Measurements from ENCODE around the gene PTPN14.
"Not testable (repeated sequence)": the region's sequence is repeated elsewhere in the genome, so short reads cannot be mapped to it uniquely, and the experiment has no call there.

The PTPN14 gene

DNA sequence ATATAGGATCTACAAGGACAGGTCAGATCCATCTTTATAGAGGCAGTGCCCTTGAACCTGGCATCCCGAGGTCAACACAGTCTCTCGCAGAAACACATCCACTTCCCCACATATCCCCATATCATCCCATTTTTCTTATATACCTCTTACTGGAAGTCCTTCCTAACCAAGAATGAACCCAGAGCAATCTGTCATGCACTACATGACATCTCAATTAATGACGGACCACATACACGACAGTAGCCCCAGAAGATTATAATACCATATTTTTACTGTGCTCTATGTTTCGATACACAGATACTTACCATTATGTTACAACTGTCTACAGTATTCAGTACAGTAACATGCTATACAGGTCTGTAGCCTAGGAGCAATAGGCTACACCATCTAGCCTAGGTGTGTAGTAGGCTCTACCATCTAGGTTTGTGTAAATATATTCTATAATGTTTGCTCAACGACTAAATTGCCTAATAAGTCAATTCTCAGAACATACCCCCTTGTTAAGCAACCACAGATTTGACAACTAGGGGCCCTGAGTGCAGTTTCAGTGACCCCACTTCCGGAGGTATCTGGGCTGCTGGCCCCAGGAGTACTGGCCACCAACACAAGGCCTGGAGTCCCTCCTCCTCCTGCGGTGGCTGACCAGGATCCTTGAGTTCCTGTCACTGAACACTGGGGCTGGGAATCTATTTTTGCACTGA is 28.1 kb downstream of the PTPN14 start:
- no peaks in the 10 kb centered on the region for H3K9me3 Mint-ChIP-seq
- no peaks in the 10 kb centered on the region for H3K36me3 Mint-ChIP-seq (ENCODE audit: low read depth)
- no peak overlapping the region for H3K27ac Mint-ChIP-seq
- TF ChIP-seq, protein P1, sequence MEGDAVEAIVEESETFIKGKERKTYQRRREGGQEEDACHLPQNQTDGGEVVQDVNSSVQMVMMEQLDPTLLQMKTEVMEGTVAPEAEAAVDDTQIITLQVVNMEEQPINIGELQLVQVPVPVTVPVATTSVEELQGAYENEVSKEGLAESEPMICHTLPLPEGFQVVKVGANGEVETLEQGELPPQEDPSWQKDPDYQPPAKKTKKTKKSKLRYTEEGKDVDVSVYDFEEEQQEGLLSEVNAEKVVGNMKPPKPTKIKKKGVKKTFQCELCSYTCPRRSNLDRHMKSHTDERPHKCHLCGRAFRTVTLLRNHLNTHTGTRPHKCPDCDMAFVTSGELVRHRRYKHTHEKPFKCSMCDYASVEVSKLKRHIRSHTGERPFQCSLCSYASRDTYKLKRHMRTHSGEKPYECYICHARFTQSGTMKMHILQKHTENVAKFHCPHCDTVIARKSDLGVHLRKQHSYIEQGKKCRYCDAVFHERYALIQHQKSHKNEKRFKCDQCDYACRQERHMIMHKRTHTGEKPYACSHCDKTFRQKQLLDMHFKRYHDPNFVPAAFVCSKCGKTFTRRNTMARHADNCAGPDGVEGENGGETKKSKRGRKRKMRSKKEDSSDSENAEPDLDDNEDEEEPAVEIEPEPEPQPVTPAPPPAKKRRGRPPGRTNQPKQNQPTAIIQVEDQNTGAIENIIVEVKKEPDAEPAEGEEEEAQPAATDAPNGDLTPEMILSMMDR (IDR thresholded peaks at IDR 0.05; ENCODE audit: unreplicated experiment in 3 of 3) = no peak
- H3K27me3 Mint-ChIP-seq (ENCODE audit: low read depth) = peaks cover 3% of the 10 kb centered on the region
- H3K4me3 Mint-ChIP-seq = no peak overlapping the region
- H3K4me1 Mint-ChIP-seq = peaks cover 18% of the 10 kb centered on the region

DNA sequence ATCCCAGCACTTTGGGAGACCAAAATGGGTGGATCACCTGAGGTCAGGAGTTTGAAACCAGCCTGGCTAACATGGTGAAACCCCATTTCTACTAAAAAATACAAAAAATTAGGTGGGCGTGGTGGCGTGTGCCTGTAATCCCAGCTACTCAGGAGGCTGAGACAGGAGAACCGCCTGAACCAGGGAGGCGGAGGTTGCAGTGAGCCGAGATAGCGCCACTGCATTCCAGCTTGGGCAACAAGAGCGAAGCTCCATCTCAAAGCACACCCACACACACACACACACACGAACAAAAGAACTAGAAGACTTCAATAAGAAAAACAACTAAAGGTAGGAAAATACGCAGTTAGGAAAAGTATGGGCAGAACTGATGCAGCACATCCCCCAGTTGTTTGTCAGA is 29.9 kb downstream of the PTPN14 start:
- Mint-ChIP-seq H3K27ac (peak overlapping the region in 1 of 3 experiments; percentile 86), H3K4me1 (peaks cover 18% of the 10 kb centered on the region)
- H3K36me3 Mint-ChIP-seq (ENCODE audit: low read depth); H3K9me3 Mint-ChIP-seq; H3K27me3 Mint-ChIP-seq (ENCODE audit: low read depth); H3K4me3 Mint-ChIP-seq: not testable (repeated sequence)

DNA sequence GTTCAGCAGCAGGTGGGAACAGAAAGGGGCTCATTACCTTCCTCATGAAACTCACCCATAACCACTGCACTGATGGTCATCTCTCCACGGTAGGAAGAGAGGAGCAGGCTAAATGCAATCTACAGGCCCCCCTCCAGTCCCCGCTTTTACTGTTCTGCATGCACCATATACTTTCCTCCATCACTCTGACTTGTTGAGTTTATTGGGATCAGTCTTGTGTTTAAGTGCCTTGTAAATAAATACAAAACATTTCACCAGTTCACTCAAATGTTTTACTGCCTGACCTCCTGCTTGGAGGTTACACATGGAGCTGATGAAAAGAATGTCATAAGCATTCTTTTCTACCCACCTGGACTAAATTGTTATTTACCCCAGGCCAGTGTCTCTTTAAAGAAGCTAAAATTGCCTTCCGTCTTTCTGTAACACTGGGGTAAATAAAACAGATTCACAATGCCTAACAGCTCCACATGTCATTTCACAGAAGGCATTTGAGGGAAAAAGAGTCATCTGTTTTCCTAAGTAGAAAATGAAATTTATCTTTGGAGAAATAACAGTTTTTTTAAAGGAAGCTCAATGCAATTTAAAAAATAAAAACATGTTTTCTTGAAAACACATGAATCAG is 30.7 kb downstream of the PTPN14 start:
- peak overlapping the region in 1 of 3 experiments; percentile 86 for H3K27ac Mint-ChIP-seq
- H3K36me3 Mint-ChIP-seq (ENCODE audit: low read depth) = no peaks in the 10 kb centered on the region
- H3K9me3 Mint-ChIP-seq = no peaks in the 10 kb centered on the region
- TF ChIP-seq, protein P1 (IDR thresholded peaks at IDR 0.05; ENCODE audit: unreplicated experiment in 3 of 3) = no peak
- no peak overlapping the region for H3K4me3 Mint-ChIP-seq
- H3K27me3 Mint-ChIP-seq (ENCODE audit: low read depth) = peaks cover 5% of the 10 kb centered on the region
- peaks cover 17% of the 10 kb centered on the region for H3K4me1 Mint-ChIP-seq

DNA sequence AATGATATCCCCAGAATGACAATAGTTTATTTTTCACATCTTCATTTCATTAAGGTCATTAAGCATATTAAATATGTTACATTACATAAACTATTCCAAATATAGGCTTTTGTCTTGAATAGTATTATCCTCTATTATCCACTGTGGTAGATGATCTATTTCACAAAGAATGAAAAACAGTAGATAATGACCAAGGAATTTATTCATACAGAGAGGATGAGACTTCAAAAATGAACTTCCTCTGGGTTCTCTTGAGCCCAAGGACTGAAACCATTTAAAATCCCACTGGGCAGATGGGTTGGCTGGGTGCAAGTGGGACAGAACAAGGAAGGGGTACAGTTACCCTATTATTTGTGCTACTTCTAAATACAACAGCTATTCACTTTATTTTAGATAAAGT is 33.0 kb downstream of the PTPN14 start:
- TF ChIP-seq, protein P1 (IDR thresholded peaks at IDR 0.05; ENCODE audit: unreplicated experiment in 3 of 3) = no peak
- no peaks in the 10 kb centered on the region for H3K9me3 Mint-ChIP-seq
- peaks cover 13% of the 10 kb centered on the region for H3K4me1 Mint-ChIP-seq
- no peak overlapping the region for H3K4me3 Mint-ChIP-seq
- H3K27me3 Mint-ChIP-seq (ENCODE audit: low read depth) = peaks cover 10% of the 10 kb centered on the region
- no peaks in the 10 kb centered on the region for H3K36me3 Mint-ChIP-seq (ENCODE audit: low read depth)
- H3K27ac Mint-ChIP-seq = no peak overlapping the region

DNA sequence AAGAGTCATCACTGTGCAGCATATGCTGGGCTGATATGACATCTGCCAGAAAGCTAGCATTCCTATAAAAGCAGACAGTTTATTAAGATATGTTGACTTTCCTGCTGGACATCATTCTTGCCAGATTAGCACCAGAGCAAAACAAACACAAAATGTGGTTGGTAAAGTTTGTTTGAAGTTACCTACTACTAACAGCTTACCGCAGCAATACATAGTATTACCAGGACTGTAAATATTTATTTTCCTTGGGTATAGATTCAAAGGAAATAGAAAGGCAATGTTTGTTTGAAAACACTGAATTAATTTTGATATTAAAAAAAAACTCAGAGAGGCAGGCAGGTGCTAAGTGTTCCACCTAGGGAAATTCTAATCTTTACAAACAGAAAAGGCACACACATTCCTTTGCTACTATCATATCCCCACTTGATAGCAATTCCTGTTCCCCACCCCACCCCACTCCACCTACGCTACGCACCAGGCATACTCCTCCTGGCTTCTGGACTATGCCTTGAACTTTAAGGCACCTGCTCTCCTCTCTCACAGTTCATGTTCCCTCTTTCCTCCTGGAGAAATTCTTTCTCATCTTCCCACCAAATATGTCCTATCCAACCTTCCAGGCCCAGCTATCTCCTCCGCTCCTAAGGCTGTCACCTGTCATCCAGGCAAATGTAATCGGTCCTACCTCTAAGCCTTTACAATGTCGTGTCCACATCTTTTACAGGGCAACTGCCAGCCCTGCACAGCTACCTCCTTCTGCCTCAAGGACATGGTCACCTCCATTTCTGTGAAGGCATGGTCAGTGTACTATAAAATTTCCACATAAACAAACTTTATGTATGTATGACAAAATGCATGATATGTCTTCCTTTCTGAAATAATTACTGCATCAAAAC is 34.7 kb downstream of the PTPN14 start:
- Mint-ChIP-seq H3K36me3 (ENCODE audit: low read depth) (peaks cover 6% of the 10 kb centered on the region), H3K9me3 (peaks cover 5% of the 10 kb centered on the region), H3K27me3 (ENCODE audit: low read depth) (peaks cover 10% of the 10 kb centered on the region), H3K4me1 (peaks cover 13% of the 10 kb centered on the region), H3K4me3 (no peak overlapping the region), H3K27ac (peak overlapping the region in 1 of 3 experiments; percentile 27)
- TF ChIP-seq, protein P1 (IDR thresholded peaks at IDR 0.05; ENCODE audit: unreplicated experiment in 3 of 3) = no peak

Measured in nephron (organoid).